SU-DHL-6 (cell line): ENCODE measurements around the gene ITGA11.

ENCODE experiments used
- H2AFZ ChIP-seq: fragments of 200-600 bp; sonication (generic); 2 replicates; pipeline ENCODE4 v1.6.1; 2014; ENCODE audit warnings: low read depth, mild to moderate bottlenecking, moderate library complexity, mixed read lengths, antibody characterized with exemption, low read length; ENCODE audit not compliant: severe bottlenecking
- H3F3A ChIP-seq: fragments of 200-600 bp; shearing (Covaris generic); 2 replicates; pipeline ENCODE4 v1.6.0; 2016; ENCODE audit warnings: antibody characterized with exemption, mild to moderate bottlenecking; ENCODE audit not compliant: insufficient read depth
- H3K27ac ChIP-seq: fragments of 200-600 bp; sonication (generic); 2 replicates; pipeline ENCODE4 v1.5.1; 2016; ENCODE audit warnings: low read depth, mild to moderate bottlenecking, low read length, moderate library complexity, mixed read lengths
- H3K27me3 ChIP-seq: fragments of 200-600 bp; sonication (generic), shearing (Covaris generic); 2 replicates; pipeline ENCODE4 v1.6.0; 2014; ENCODE audit warnings: mild to moderate bottlenecking, low read length
- H3K36me3 ChIP-seq: fragments of 200-600 bp; sonication (generic); 2 replicates; pipeline ENCODE4 v1.6.1; 2014; ENCODE audit warnings: mild to moderate bottlenecking, low read length, mixed read lengths
- H3K4me2 ChIP-seq: fragments of 300-600, 200-600 bp; shearing (Covaris generic), sonication (generic); 2 replicates; pipeline ENCODE4 v1.6.0; 2014; ENCODE audit warnings: low read length, low read depth, mild to moderate bottlenecking; ENCODE audit not compliant: poor library complexity, severe bottlenecking
- H3K4me3 ChIP-seq: fragments of 200-600 bp; sonication (generic); 2 replicates; pipeline ENCODE4 v1.5.1; 2014; ENCODE audit warnings: antibody characterized with exemption, low read length, mild to moderate bottlenecking, mixed read lengths; ENCODE audit not compliant: insufficient read depth, poor library complexity, severe bottlenecking
- H3K79me2 ChIP-seq: fragments of 200-600 bp; sonication (generic); 2 replicates; pipeline ENCODE4 v1.6.1; 2014; ENCODE audit warnings: mild to moderate bottlenecking, low read length, moderate library complexity; ENCODE audit not compliant: insufficient read depth
- H3K9ac ChIP-seq: fragments of 200-600 bp; sonication (generic); 2 replicates; pipeline ENCODE4 v1.7.0; 2014; ENCODE audit warnings: mild to moderate bottlenecking, low read length
- H3K9me2 ChIP-seq: fragments of 200-600 bp; sonication (generic); replicated peaks from 2 replicates; pipeline ENCODE4 v1.6.1; 2014; ENCODE audit warnings: low read length; ENCODE audit not compliant: insufficient read depth
- H3K9me3 ChIP-seq: fragments of 200-600 bp; sonication (generic); 2 replicates; pipeline ENCODE4 v1.6.1; 2014; ENCODE audit warnings: low read length, mixed read lengths; ENCODE audit not compliant: insufficient read depth
- H4K20me1 ChIP-seq: fragments of 200-600 bp; sonication (generic); 2 replicates; pipeline ENCODE4 v1.6.1; 2014; ENCODE audit warnings: low read depth, mild to moderate bottlenecking, antibody characterized with exemption, low read length, moderate library complexity, mixed read lengths
- CTCF ChIP-seq: fragments of 200-600 bp; sonication (generic); IDR thresholded peaks from one replicate; pipeline ENCODE4 v1.5.1; 2017; ENCODE audit warnings: antibody characterized with exemption, mild to moderate bottlenecking, low read length, moderate library complexity; ENCODE audit not compliant: insufficient read depth, poor library complexity, severe bottlenecking
- EZH2phosphoT487 ChIP-seq: fragments of 200-600 bp; sonication (generic), shearing (Covaris generic); conservative IDR thresholded peaks from 2 replicates; pipeline ENCODE4 v1.6.1; 2018; ENCODE audit warnings: mild to moderate bottlenecking, antibody characterized with exemption, low read length, moderate library complexity, mixed read lengths

The ITGA11 gene

GRCh38 chr15:68332266-68332665 lies 99.7 kb downstream of the ITGA11 start:
- Histone ChIP-seq H3K4me3 (no peak overlapping the region), H4K20me1 (no peaks in the 10 kb centered on the region), H3K79me2 (no peaks in the 10 kb centered on the region), H3K9me3 (no peaks in the 10 kb centered on the region), H3K9ac (no peak overlapping the region), H3F3A (no peaks in the 10 kb centered on the region), H2AFZ (no peak overlapping the region), H3K4me2 (no peak overlapping the region), H3K9me2 (no peaks in the 10 kb centered on the region), H3K27me3 (no peaks in the 10 kb centered on the region), H3K27ac (no peak overlapping the region), H3K36me3 (no peaks in the 10 kb centered on the region)
- TF ChIP-seq EZH2phosphoT487 (no peak), CTCF (no peak)

DNA sequence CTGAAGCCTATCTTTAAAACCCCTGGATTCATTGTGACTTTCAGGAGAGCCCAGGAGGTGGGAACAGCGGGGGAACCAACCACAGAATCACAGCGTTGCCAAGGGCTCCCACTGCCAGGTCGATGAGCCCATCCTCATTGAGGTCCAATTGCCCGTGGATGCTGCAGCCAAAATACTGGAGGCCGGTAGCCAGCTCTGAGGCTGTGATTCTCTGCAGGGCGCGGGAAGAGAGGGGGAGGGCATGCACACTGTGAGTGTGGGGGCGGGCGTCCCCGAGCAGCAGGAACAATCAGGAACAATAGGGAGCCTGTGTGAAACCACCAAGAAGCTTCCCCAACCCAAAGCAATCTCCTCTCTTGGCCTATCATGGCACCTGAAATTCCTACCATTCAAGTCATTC lies 101.1 kb downstream of the ITGA11 start:
- Histone ChIP-seq H3K9ac (no peak overlapping the region), H3K36me3 (no peaks in the 10 kb centered on the region), H3K9me2 (no peaks in the 10 kb centered on the region), H3K27me3 (no peaks in the 10 kb centered on the region), H3K4me2 (no peak overlapping the region), H3K79me2 (no peaks in the 10 kb centered on the region), H3K4me3 (no peak overlapping the region), H3K9me3 (no peaks in the 10 kb centered on the region), H3F3A (no peaks in the 10 kb centered on the region), H2AFZ (no peak overlapping the region), H3K27ac (no peak overlapping the region), H4K20me1 (no peaks in the 10 kb centered on the region)
- TF ChIP-seq EZH2phosphoT487 = no peak
- no peak for TF ChIP-seq CTCF

- no peaks in the 10 kb centered on the region for H3K36me3 ChIP-seq
- H4K20me1 ChIP-seq = no peaks in the 10 kb centered on the region
- H3K79me2 ChIP-seq = no peaks in the 10 kb centered on the region
- no peak overlapping the region for H3K4me3 ChIP-seq
- no peak overlapping the region for H3K4me2 ChIP-seq
- H3K9me3 ChIP-seq = no peaks in the 10 kb centered on the region
- TF ChIP-seq CTCF (no peak), EZH2phosphoT487 (no peak)
- H3K27ac ChIP-seq = no peak overlapping the region
- H3K27me3 ChIP-seq = no peaks in the 10 kb centered on the region
- H2AFZ ChIP-seq = no peak overlapping the region
- H3K9ac ChIP-seq = no peak overlapping the region
- no peaks in the 10 kb centered on the region for H3F3A ChIP-seq
- H3K9me2 ChIP-seq = no peaks in the 10 kb centered on the region
These were observed 101.5 kb downstream of the ITGA11 start for GRCh38 chr15:68330416-68330815.
